GM21447 (cell line): ENCODE measurements around the gene MYBL2.

Source experiments
- ATAC-seq: cut with Tn5 transposase; IDR thresholded peaks from one replicate; pipeline ENCODE4 v1.9.1; 2021; ENCODE audit not compliant: unreplicated experiment

MYBL2 gene

GRCh38 chr20:43721429-43722152 is 54.7 kb downstream of the MYBL2 start:
- ATAC-seq, result no peak

GRCh38 chr20:43722153-43722505 is 55.2 kb downstream of the MYBL2 start:
- no peak for ATAC-seq

GRCh38 chr20:43723186-43723585 is 56.3 kb downstream of the MYBL2 start:
- ATAC-seq, result no peak

GRCh38 chr20:43723735-43724134 is 56.8 kb downstream of the MYBL2 start:
- ATAC-seq, result no peak

- ATAC-seq, result no peak
Measured at GRCh38 chr20:43724383-43724782, 57.5 kb downstream of the MYBL2 start.

- no peak for ATAC-seq
Measured at GRCh38 chr20:43725666-43726065, 58.8 kb downstream of the MYBL2 start.

- no peak for ATAC-seq
Measured at GRCh38 chr20:43726333-43726732, 59.4 kb downstream of the MYBL2 start.

- ATAC-seq, result no peak
Measured at GRCh38 chr20:43726811-43727338, 60.0 kb downstream of the MYBL2 start, which contains the start of gene GTSF1L. Gene GTSF1L, minus strand, starts transcription at chr20:43727002. Its CDS starts 308 bp downstream, at chr20:43726694.

GRCh38 chr20:43727980-43728590 is 61.2 kb downstream of the MYBL2 start:
- ATAC-seq, result peak; percentile 59

- no peak for ATAC-seq
Measured at GRCh38 chr20:43728686-43729255, 61.9 kb downstream of the MYBL2 start.

GRCh38 chr20:43731469-43731868 is 64.6 kb downstream of the MYBL2 start:
- no peak for ATAC-seq

GRCh38 chr20:43731927-43732326 is 65.0 kb downstream of the MYBL2 start:
- no peak for ATAC-seq

- ATAC-seq, result no peak
Measured at GRCh38 chr20:43736588-43737158, 69.8 kb downstream of the MYBL2 start.

- ATAC-seq, result no peak
Measured at GRCh38 chr20:43737925-43738324, 71.0 kb downstream of the MYBL2 start.

- no peak for ATAC-seq
Measured at GRCh38 chr20:43739148-43739749, 72.3 kb downstream of the MYBL2 start.

GRCh38 chr20:43740642-43741041 is 73.7 kb downstream of the MYBL2 start:
- no peak for ATAC-seq

GRCh38 chr20:43744151-43744611 is 77.3 kb downstream of the MYBL2 start:
- no peak for ATAC-seq

- no peak for ATAC-seq
Measured at GRCh38 chr20:43744966-43745730, 78.2 kb downstream of the MYBL2 start.

GRCh38 chr20:43746344-43747137 is 79.6 kb downstream of the MYBL2 start:
- no peak for ATAC-seq

GRCh38 chr20:43748274-43748673 is 81.4 kb downstream of the MYBL2 start:
- no peak for ATAC-seq
